Heart left ventricle (tissue), 16 donors: ENCODE data around the gene ACAA1. TPM values are rescaled to one million over a fixed set of nuclear protein-coding genes. Genes with fewer than 3 reads are reported as not detected.

Source experiments
- ATAC-seq, 4 donors: fragments of 200-7000 bp; cut with Tn5 transposase; one replicate each; pipeline ENCODE4 v1.9.1; 2020 to 2022; ENCODE audit warnings: moderate library complexity in 4 of 4, mild to moderate bottlenecking in 3 of 4, moderate number of reproducible peaks in 1 of 4
- DNase-seq, 5 donors: peaks; one replicate each; pipeline ENCODE4 v3.0.0-alpha.2; 2020
- H3K27ac ChIP-seq, 12 donors: fragments of 200-600 bp; sonication (generic) in 4 of 12; one replicate each; pipeline versions ENCODE4 v1.5.0 to v1.8.0; 2016 to 2022; ENCODE audit warnings: mild to moderate bottlenecking in 2 of 12
- H3K27me3 ChIP-seq, 9 donors: fragments of 200-600 bp; sonication (generic) in 2 of 9; one replicate each; pipeline versions ENCODE4 v1.5.1 to v1.8.0; 2016 to 2022; ENCODE audit warnings: mild to moderate bottlenecking in 3 of 9
- H3K36me3 ChIP-seq, 9 donors: fragments of 200-600 bp; sonication (generic) in 2 of 9; one replicate each; pipeline versions ENCODE4 v1.5.0 to v1.8.0; 2018 to 2022; ENCODE audit warnings: mild to moderate bottlenecking in 2 of 9
- H3K4me1 ChIP-seq, 12 donors: fragments of 200-600 bp; sonication (generic) in 4 of 12; one replicate each; pipeline versions ENCODE4 v1.5.0 to v1.8.0; 2016 to 2022; ENCODE audit warnings: mild to moderate bottlenecking in 3 of 12
- H3K4me3 ChIP-seq, 12 donors: fragments of 200-600 bp; sonication (generic) in 4 of 12; one replicate each; pipeline versions ENCODE4 v1.5.0 to v1.8.0; 2017 to 2022; ENCODE audit warnings: mild to moderate bottlenecking in 9 of 12, moderate library complexity in 4 of 12
- H3K9me3 ChIP-seq, 12 donors: fragments of 200-600 bp; sonication (generic) in 4 of 12; one replicate each; pipeline versions ENCODE4 v1.5.0 to v1.8.0; 2016 to 2022; ENCODE audit warnings: mild to moderate bottlenecking in 1 of 12
- POLR2A ChIP-seq, 2 donors: fragments of 450-650 bp; IDR thresholded peaks; one replicate each; pipeline ENCODE4 v1.6.1; 2017; ENCODE audit warnings: antibody characterized with exemption in 2 of 2, mild to moderate bottlenecking in 2 of 2, moderate library complexity in 2 of 2
- WGBS, 4 donors: extraction: QIAGEN DNeasy Blood & Tissue Kit in 2 of 4; methylation state at CpG; one replicate each; pipeline versions ENCODE4 v1.1.5 to v1.1.7; 2013 to 2018; 5-methylcytosine and 5-hydroxymethylcytosine counted together
- intact Hi-C, 10 donors: fragments of 100-400 bp; cut with DNase I; formaldehyde crosslinking; loops; one replicate each; pipeline versions ENCODE4 v1.11.1 to v1.14.2; 2022
- polyA plus RNA-seq, 2 donors: library from polyadenylated mRNA; stranded (reverse); fragments of 200-250 nt; gene quantifications; one replicate each; pipeline ENCODE4 v1.2.3, GENCODE V29; 2013
- total RNA-seq, 9 donors: library from RNA; depleted of rRNA in 2 of 9; stranded (reverse); fragments of >200 nt in 2 of 9; fragmentation: NEBNext Ultra II Directional in 3 of 9; extraction: Animal tissue kit (Norgen Biotek cat#: 25700) in 3 of 9; gene quantifications; one replicate each; pipeline versions ENCODE4 v1.1.0 to v1.2.4, GENCODE V29; 2016 to 2023
- TF ChIP-seq, protein P1 (sequence below), 12 donors: fragments of 200-600 bp; sonication (generic) in 4 of 12; IDR thresholded peaks; one replicate each; pipeline versions ENCODE4 v1.5.0 to v1.8.0; 2018 to 2022; ENCODE audit warnings: antibody characterized with exemption in 12 of 12, mild to moderate bottlenecking in 5 of 12
- donor health status: ischemic (EF 13 %, LVEDD 7.1; RV severe dilation, severe dysfunction).
- donor health status: healthy with polysubstance abuse.
- donor health status: DM: no; HTN: yes; CAD: no.
- donor health status: DM: no; HTN: no; CAD: no.
- donor health status: ischemic (EF 25% LVEDD 6.9; RV normal size, moderate dysfunction).
- donor health status: ischemic (EF 25% LVEDD 5.7; RV mildly dilated, moderate dysfunction).
- donor health status: healthy.
- donor health status: DM: yes; HTN: yes; CAD: no.
- donor health status: ischemic (EF 35%, LVEDD 5.7; RV mildly dilated, moderate dysfunction).
- donor health status: nonischemic (EF 11% LVEDD 7.7; RV severe dilation, severe dysfunction).
- donor health status: DM: yes; HTN: yes; CAD: no.
- donor health status: PGD.
- donor health status: ischemic (EF 29% LVEDD 5.4; RV normal size, mild dysfunction).
- donor health status: nonischemic (EF 23%, LVEDD 6.1; RV moderate dilation, normal function).

The ACAA1 gene
- total and polyA plus RNA-seq, 11 donors: 62.7 to 139 (median 105) TPM

DNA sequence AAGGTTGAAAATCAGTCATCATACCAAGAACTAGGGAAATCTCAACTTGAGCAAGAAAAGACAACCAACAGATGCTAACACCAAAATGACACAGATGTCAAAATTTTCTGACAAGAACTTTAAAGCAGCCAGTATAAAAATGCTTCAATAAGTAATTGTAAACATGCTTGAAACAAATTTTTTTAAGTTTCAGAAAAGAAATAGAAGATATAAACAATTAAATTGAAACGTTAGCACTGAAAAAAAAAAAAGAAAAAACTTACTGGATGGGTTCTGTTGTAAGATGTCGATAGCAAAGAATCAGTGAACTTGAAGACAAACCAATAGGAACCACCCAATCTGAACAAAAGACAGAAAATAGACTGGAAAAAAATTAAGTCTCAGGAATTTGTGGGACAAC, 9.6 kb upstream of the ACAA1 start:
- no peak for TF ChIP-seq POLR2A (IDR thresholded peaks at IDR 0.05)
- TF ChIP-seq, protein P1, sequence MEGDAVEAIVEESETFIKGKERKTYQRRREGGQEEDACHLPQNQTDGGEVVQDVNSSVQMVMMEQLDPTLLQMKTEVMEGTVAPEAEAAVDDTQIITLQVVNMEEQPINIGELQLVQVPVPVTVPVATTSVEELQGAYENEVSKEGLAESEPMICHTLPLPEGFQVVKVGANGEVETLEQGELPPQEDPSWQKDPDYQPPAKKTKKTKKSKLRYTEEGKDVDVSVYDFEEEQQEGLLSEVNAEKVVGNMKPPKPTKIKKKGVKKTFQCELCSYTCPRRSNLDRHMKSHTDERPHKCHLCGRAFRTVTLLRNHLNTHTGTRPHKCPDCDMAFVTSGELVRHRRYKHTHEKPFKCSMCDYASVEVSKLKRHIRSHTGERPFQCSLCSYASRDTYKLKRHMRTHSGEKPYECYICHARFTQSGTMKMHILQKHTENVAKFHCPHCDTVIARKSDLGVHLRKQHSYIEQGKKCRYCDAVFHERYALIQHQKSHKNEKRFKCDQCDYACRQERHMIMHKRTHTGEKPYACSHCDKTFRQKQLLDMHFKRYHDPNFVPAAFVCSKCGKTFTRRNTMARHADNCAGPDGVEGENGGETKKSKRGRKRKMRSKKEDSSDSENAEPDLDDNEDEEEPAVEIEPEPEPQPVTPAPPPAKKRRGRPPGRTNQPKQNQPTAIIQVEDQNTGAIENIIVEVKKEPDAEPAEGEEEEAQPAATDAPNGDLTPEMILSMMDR (IDR thresholded peaks at IDR 0.05): no peak
- H3K4me3 ChIP-seq: no peak overlapping the region
- peaks cover 0 to 13% (median 0%) of the 10 kb centered on the region in 9 donors for H3K36me3 ChIP-seq
- DNase-seq: no peak
- H3K9me3 ChIP-seq: peaks cover 0 to 18% (median 5%) of the 10 kb centered on the region in 12 donors
- no peaks in the 10 kb centered on the region for H3K27me3 ChIP-seq
- H3K4me1 ChIP-seq: peaks cover 0 to 47% (median 0%) of the 10 kb centered on the region in 12 donors
- no peak for ATAC-seq
- intact Hi-C loops: loop anchor here in 1 of 10 donors (10.0 kb wide), 1 partner anchor 88 kb away; no protein-coding TSS in a partner anchor
- peak overlapping the region in 1 of 12 donors; percentile 88 for H3K27ac ChIP-seq
- 84 to 90% (median 89%) methylated on average over 2 of the region's 2 CpGs for WGBS, 4 donors

DNA sequence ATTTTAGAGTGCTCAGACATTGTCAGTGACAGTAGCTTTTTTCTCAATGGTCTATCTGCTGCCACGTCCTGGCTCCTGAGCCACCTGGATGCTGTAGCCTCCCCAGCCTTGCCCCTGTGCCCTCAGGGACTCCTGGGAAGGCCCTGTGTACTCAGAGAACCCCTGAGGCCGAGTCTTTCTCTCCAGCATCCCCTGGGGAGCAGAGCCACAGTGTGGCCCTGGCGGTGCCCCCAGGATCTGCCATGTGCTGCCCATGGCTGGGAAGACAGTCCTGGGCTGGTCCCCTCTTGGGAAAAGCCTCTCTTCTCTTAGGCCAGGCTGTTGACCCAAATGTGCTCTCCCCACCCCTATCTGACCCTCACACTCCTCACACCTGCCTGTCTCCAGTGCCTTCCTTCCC, 6.6 kb upstream of the ACAA1 start:
- Histone ChIP-seq H3K4me1 (peaks cover 0 to 42% (median 10%) of the 10 kb centered on the region in 12 donors), H3K36me3 (peaks cover 0 to 26% (median 0%) of the 10 kb centered on the region in 9 donors), H3K27ac (peak overlapping the region in 1 of 12 donors; percentile 9), H3K9me3 (peaks cover 0 to 18% (median 5%) of the 10 kb centered on the region in 12 donors), H3K4me3 (no peak overlapping the region), H3K27me3 (no peaks in the 10 kb centered on the region)
- intact Hi-C loops: loop anchor here in 1 of 10 donors (10.0 kb wide), 1 partner anchor 91 kb away; no protein-coding TSS in a partner anchor
- DNase-seq (no peak), ATAC-seq (no peak)
- 58 to 77% (median 65%) methylated on average over 3 of the region's 3 CpGs for WGBS, 4 donors
- no peak for TF ChIP-seq POLR2A (IDR thresholded peaks at IDR 0.05)
- TF ChIP-seq, protein P1 (IDR thresholded peaks at IDR 0.05): no peak

DNA sequence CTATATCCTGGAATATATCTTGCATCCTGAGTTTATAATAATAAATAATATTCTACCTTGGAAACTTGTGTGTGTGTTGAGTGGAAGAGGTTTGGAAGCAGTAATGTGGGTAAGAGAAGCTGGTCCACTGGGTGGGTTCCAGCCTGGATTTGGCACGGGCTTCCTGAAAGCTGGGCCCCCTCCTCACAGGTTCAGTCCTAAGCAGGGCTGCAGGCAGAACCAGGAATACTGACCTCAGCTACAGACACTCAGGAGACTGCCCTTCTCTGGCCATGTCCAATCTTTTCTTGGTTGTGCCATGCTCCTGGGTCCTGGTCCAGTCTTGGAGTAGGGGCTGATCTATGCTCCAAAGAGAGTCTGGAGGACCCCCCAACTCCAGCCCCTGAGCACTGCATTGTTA, 6.0 kb upstream of the ACAA1 start:
- H3K36me3 ChIP-seq: peaks cover 0 to 26% (median 0%) of the 10 kb centered on the region in 9 donors
- H3K9me3 ChIP-seq: peaks cover 0 to 18% (median 5%) of the 10 kb centered on the region in 12 donors
- DNase-seq (no peak), ATAC-seq (no peak)
- intact Hi-C loops: loop anchor here in 1 of 10 donors (10.0 kb wide), 1 partner anchor 92 kb away; no protein-coding TSS in a partner anchor
- no peak for TF ChIP-seq POLR2A (IDR thresholded peaks at IDR 0.05)
- TF ChIP-seq, protein P1 (IDR thresholded peaks at IDR 0.05): no peak
- peak overlapping the region in 1 of 12 donors; percentile 9 for H3K27ac ChIP-seq
- H3K4me3 ChIP-seq: no peak overlapping the region
- no peaks in the 10 kb centered on the region for H3K27me3 ChIP-seq
- WGBS, 4 donors: 73 to 88% (median 83%) methylated on average over 1 of the region's 1 CpG
- peaks cover 0 to 42% (median 12%) of the 10 kb centered on the region in 12 donors for H3K4me1 ChIP-seq

DNA sequence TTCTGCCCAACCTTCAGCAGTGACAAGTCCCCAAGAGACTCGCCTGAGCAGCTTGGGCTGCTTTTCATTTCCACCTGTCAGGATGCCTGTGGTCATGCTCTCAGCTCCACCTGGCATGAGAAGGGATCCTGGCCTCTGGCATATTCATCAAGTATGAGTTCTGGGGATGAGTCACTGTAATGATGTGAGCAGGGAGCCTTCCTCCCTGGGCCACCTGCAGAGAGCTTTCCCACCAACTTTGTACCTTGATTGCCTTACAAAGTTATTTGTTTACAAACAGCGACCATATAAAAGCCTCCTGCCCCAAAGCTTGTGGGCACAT, 5.0 kb upstream of the ACAA1 start:
- H3K27me3 ChIP-seq: no peaks in the 10 kb centered on the region
- peaks cover 0 to 10% (median 2%) of the 10 kb centered on the region in 12 donors for H3K9me3 ChIP-seq
- 92 to 100% (median 95%) methylated on average over 2 of the region's 2 CpGs for WGBS, 4 donors
- intact Hi-C loops: loop anchor here in 1 of 10 donors (10.0 kb wide), 1 partner anchor 93 kb away; no protein-coding TSS in a partner anchor
- ATAC-seq (no peak), DNase-seq (no peak)
- no peak overlapping the region for H3K27ac ChIP-seq
- no peak for TF ChIP-seq POLR2A (IDR thresholded peaks at IDR 0.05)
- TF ChIP-seq, protein P1 (IDR thresholded peaks at IDR 0.05): no peak
- H3K36me3 ChIP-seq: peaks cover 0 to 26% (median 0%) of the 10 kb centered on the region in 9 donors
- H3K4me3 ChIP-seq: no peak overlapping the region
- peaks cover 0 to 43% (median 15%) of the 10 kb centered on the region in 12 donors for H3K4me1 ChIP-seq
